CD4-positive, alpha-beta memory T cell (primary cell): ENCODE results near the gene CYGB. TPM values are rescaled to one million over a fixed set of nuclear protein-coding genes. Genes with fewer than 3 reads are reported as not detected.
"Not testable (repeated sequence)": the region's sequence is repeated elsewhere in the genome, so short reads cannot be mapped to it uniquely, and the experiment has no call there.

Experiments used
- CTCF ChIA-PET: fragments of 350-600 bp; sonication (Branson Sonifier 250); formaldehyde crosslinking; loops from one replicate; lab custom pipeline; 2021; ENCODE audit warnings: inconsistent platforms; ENCODE audit not compliant: partially characterized antibody; lab: Charles Lee
- POLR2A ChIA-PET: fragments of 350-600 bp; sonication (Branson Sonifier 250); formaldehyde crosslinking; loops from one replicate; lab custom pipeline; 2021; ENCODE audit not compliant: partially characterized antibody; lab: Charles Lee
- DNase-seq, 5 donors: peaks; one replicate each; pipeline versions ENCODE4 v3.0.0 to v3.0.0-alpha.2; 2020 to 2022; ENCODE audit warnings: mixed read lengths in 1 of 5
- H3K27ac ChIP-seq: one replicate; pipeline ENCODE4 v1.7.0; 2013; ENCODE audit warnings: low read depth, low read length
- H3K27me3 ChIP-seq: 2 replicates; pipeline ENCODE4 v1.7.0; 2013; ENCODE audit warnings: mild to moderate bottlenecking, low read length, moderate library complexity; ENCODE audit not compliant: insufficient read depth
- H3K36me3 ChIP-seq: 2 replicates; pipeline ENCODE4 v1.7.0; 2013; ENCODE audit warnings: mild to moderate bottlenecking, low read length, moderate library complexity; ENCODE audit not compliant: insufficient read depth
- H3K4me1 ChIP-seq: 2 replicates; pipeline ENCODE4 v1.7.0; 2013; ENCODE audit warnings: mild to moderate bottlenecking, low read length, moderate library complexity; ENCODE audit not compliant: insufficient read depth
- H3K4me3 ChIP-seq, 2 donors: one replicate each; pipeline ENCODE4 v1.7.0; 2013; ENCODE audit warnings: low read length in 2 of 2, mild to moderate bottlenecking in 1 of 2
- H3K9me3 ChIP-seq, 2 donors: one replicate each; pipeline ENCODE4 v1.7.0; 2013; ENCODE audit warnings: low read length in 2 of 2, control low read depth in 1 of 2; ENCODE audit not compliant: control insufficient read depth in 1 of 2
- H3K27ac Mint-ChIP-seq, 7 donors: one replicate each; pipeline ENCODE4 v1.8.0; 2020 to 2021; ENCODE audit warnings: mixed read lengths in 7 of 7, mild to moderate bottlenecking in 6 of 7, inconsistent platforms in 3 of 7, moderate library complexity in 3 of 7
- H3K27me3 Mint-ChIP-seq, 2 donors: one replicate each; pipeline ENCODE4 v1.8.0; 2020 to 2021; ENCODE audit warnings: mixed read lengths in 2 of 2
- H3K36me3 Mint-ChIP-seq, 2 donors: one replicate each; pipeline ENCODE4 v1.8.0; 2020 to 2021; ENCODE audit warnings: mixed read lengths in 2 of 2, inconsistent platforms in 1 of 2, mild to moderate bottlenecking in 1 of 2
- H3K4me1 Mint-ChIP-seq, 4 donors: one replicate each; pipeline ENCODE4 v1.8.0; 2020 to 2021; ENCODE audit warnings: mixed read lengths in 4 of 4, mild to moderate bottlenecking in 1 of 4
- H3K4me3 Mint-ChIP-seq, 8 donors: one replicate each; pipeline ENCODE4 v1.8.0; 2020 to 2021; ENCODE audit warnings: mixed read lengths in 8 of 8, mild to moderate bottlenecking in 7 of 8, moderate library complexity in 6 of 8, inconsistent platforms in 3 of 8
- H3K9me3 Mint-ChIP-seq, 8 donors: one replicate each; pipeline ENCODE4 v1.8.0; 2020 to 2021; ENCODE audit warnings: mixed read lengths in 8 of 8, mild to moderate bottlenecking in 5 of 8, inconsistent platforms in 3 of 8, moderate library complexity in 1 of 8
- intact Hi-C: fragments of 100-400 bp; cut with micrococcal nuclease; formaldehyde crosslinking; loops from one replicate; pipeline ENCODE4 v1.15.1; 2023
- polyA plus RNA-seq, 2 donors: library from polyadenylated mRNA; unstranded; fragments of 300-500 nt; fragmentation: Illumina TruSeq; gene quantifications; one replicate each; pipeline ENCODE4 v1.2.3, GENCODE V29; 2021
- total RNA-seq, 2 experiments: library from RNA; stranded (reverse); gene quantifications; one replicate each; pipeline ENCODE4 v1.2.3, GENCODE V29; 2021

CYGB gene
- total and polyA plus RNA-seq, 4 experiments from 2014 or later: not detected

DNA sequence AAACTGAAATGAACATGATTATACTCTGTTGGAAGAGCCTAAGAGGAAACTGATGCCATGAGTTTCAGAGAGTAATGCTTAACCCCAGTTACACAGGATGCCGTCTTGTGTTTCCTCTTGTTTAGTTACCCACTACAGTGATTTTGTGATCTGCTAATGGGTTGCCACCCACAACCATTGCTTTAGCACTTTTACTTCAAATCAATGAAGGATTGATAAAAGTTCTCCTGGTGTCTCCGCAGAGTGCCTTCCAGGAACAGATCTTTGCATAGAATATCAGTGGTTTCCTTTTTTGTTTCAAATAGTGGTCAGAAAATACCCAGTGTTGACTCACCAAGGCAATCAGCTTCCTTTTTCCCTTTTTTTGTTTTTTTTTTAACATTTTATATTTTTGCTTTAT, 25.9 kb upstream of the CYGB start:
- POLR2A ChIA-PET: interaction anchor here (0.7 to 7.2 kb wide), 2 partner anchors 22 to 481 kb away, joined by 3 to 76 read pairs; partner anchors contain the start of gene ST6GALNAC2
- DNase-seq, H3K27ac ChIP-seq, CTCF ChIA-PET, H3K27me3 ChIP-seq, H3K9me3 Mint-ChIP-seq, intact Hi-C loops, H3K9me3 ChIP-seq, H3K27me3 Mint-ChIP-seq, H3K4me3 ChIP-seq: not testable (repeated sequence)
- H3K36me3 ChIP-seq: peaks cover 22% of the 10 kb centered on the region
- Mint-ChIP-seq H3K4me3 (peak overlapping the region in 6 of 8 donors; percentile 6 to 84 (median 54)), H3K4me1 (peaks cover 45 to 86% (median 63%) of the 10 kb centered on the region in 4 donors), H3K36me3 (peaks cover 42 to 69% of the 10 kb centered on the region in 2 donors), H3K27ac (peak overlapping the region; percentile 80 to 100 (median 86))
- peaks cover 47% of the 10 kb centered on the region for H3K4me1 ChIP-seq

DNA sequence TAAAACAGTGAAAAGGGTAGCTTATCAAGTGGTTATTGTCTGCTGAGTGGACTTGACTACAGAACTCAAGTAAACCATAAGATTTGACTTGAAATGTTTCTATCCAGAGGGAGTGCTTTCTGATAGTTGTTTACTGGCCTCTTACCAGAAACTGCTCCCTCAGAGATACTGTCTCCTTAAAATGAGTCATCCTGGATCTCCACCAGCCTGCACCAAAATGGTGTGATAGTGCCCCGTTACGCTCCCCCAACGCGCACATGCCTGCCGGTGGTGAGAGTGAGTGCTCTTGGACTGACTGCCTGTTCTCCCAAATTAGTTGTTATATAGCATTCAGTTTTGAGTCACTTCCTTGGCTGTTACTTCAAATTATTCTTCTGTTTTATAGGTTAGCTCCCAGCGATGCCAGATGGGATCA, 25.2 kb upstream of the CYGB start:
- intact Hi-C loops: no loop called here
- Mint-ChIP-seq H3K4me3 (peak overlapping the region; percentile 43 to 84 (median 56)), H3K4me1 (peaks cover 44 to 86% (median 61%) of the 10 kb centered on the region in 4 donors), H3K27ac (peak overlapping the region; percentile 85 to 100 (median 87)), H3K9me3 (no peaks in the 10 kb centered on the region), H3K36me3 (peaks cover 42 to 75% of the 10 kb centered on the region in 2 donors), H3K27me3 (no peaks in the 10 kb centered on the region)
- H3K27ac ChIP-seq: peak overlapping the region; percentile 32
- H3K9me3 ChIP-seq: no peaks in the 10 kb centered on the region
- POLR2A ChIA-PET: interaction anchor here (2.8 to 7.2 kb wide), 4 partner anchors 23 to 164 kb away, joined by 13 to 76 read pairs (median 16); partner anchors contain the start of genes JMJD6, METTL23 and ST6GALNAC2
- CTCF ChIA-PET: interaction anchor here (0.9 to 7.9 kb wide), 4 partner anchors 22 to 119 kb away, joined by 3 to 77 read pairs (median 37); partner anchors contain the start of genes AANAT and ST6GALNAC2
- peaks cover 50% of the 10 kb centered on the region for H3K4me1 ChIP-seq
- DNase-seq: no peak
- no peak overlapping the region for H3K4me3 ChIP-seq
- peaks cover 22% of the 10 kb centered on the region for H3K36me3 ChIP-seq
- no peaks in the 10 kb centered on the region for H3K27me3 ChIP-seq

DNA sequence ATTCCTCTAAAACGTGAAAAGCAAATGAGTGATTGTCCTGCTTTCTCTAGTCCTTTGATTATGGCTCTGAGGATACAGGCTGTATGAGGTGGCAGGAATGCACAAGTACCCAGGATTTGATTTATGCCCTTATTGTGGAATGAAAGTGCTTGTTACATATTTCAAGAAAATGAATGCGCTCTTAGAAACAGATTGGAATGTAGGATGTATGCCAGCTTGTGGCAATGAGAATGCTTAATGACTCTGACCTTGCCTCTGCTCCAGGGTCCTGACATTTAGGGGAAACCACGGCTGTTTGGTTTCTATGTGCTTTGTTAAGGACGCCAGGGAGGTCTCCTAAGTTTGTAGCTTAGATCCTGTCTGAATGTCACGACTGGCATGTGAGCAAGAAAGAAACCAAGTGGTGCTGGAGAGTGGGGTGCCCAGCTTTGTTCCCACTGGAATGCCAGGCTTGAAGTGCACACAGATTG, 24.3 kb upstream of the CYGB start:
- H3K4me1 Mint-ChIP-seq: peaks cover 42 to 86% (median 61%) of the 10 kb centered on the region in 4 donors
- no peaks in the 10 kb centered on the region for H3K9me3 Mint-ChIP-seq
- Histone ChIP-seq H3K27me3 (no peaks in the 10 kb centered on the region), H3K4me3 (no peak overlapping the region), H3K36me3 (peaks cover 22% of the 10 kb centered on the region), H3K9me3 (no peaks in the 10 kb centered on the region), H3K27ac (peak overlapping the region; percentile 71), H3K4me1 (peaks cover 55% of the 10 kb centered on the region)
- POLR2A ChIA-PET: interaction anchor here (0.7 to 7.2 kb wide), 12 partner anchors 9 to 165 kb away, joined by 3 to 76 read pairs (median 4); partner anchors contain the start of genes JMJD6, METTL23 and ST6GALNAC2
- H3K4me3 Mint-ChIP-seq: peak overlapping the region; percentile 74 to 98 (median 81)
- CTCF ChIA-PET: interaction anchor here (0.9 to 7.9 kb wide), 6 partner anchors 16 to 120 kb away, joined by 3 to 77 read pairs (median 20); partner anchors contain the start of genes AANAT and ST6GALNAC2
- H3K27me3 Mint-ChIP-seq: no peaks in the 10 kb centered on the region
- peak overlapping the region; percentile 90 to 100 (median 94) for H3K27ac Mint-ChIP-seq
- peaks cover 42 to 79% of the 10 kb centered on the region in 2 donors for H3K36me3 Mint-ChIP-seq
- DNase-seq: no peak
- intact Hi-C loops: no loop called here

DNA sequence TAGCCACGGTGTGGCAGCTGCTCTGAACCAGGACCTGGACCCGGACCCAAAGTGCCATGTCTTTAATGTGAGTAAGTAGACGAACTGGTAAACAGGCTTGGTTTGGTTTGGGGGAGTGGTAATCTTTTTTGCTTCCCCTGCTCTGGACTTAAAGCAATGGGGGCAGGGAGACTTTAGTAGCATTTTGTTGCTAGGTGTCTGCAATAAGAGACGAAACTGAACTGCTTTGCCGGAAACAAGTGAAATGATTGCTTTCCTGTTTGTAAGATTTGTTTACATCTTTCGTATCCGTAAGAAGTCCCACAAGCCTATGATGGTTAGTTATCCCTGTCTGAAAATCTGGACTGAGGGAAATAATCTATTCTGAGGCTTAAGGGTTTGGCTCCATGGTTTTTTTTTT, 23.8 kb upstream of the CYGB start:
- Histone ChIP-seq H3K4me1 (peaks cover 60% of the 10 kb centered on the region), H3K4me3 (no peak overlapping the region), H3K27me3 (no peaks in the 10 kb centered on the region), H3K36me3 (peaks cover 22% of the 10 kb centered on the region), H3K27ac (peak overlapping the region; percentile 71), H3K9me3 (no peaks in the 10 kb centered on the region)
- peaks cover 46 to 87% (median 63%) of the 10 kb centered on the region in 4 donors for H3K4me1 Mint-ChIP-seq
- intact Hi-C loops: no loop called here
- peak overlapping the region; percentile 74 to 98 (median 81) for H3K4me3 Mint-ChIP-seq
- ChIA-PET CTCF (interaction anchor here (0.6 to 7.9 kb wide), 7 partner anchors 11 to 120 kb away, joined by 3 to 77 read pairs (median 7); partner anchors contain the start of gene ST6GALNAC2), POLR2A (interaction anchor here (0.6 to 7.2 kb wide), 14 partner anchors 10 to 176 kb away, joined by 3 to 76 read pairs (median 4); partner anchors contain the start of genes JMJD6, METTL23, MFSD11 and SRSF2)
- peak overlapping the region; percentile 90 to 100 (median 94) for H3K27ac Mint-ChIP-seq
- DNase-seq: peak; percentile 64 to 81 (median 73)
- H3K27me3 Mint-ChIP-seq: no peaks in the 10 kb centered on the region
- no peaks in the 10 kb centered on the region for H3K9me3 Mint-ChIP-seq
- peaks cover 42 to 77% of the 10 kb centered on the region in 2 donors for H3K36me3 Mint-ChIP-seq

DNA sequence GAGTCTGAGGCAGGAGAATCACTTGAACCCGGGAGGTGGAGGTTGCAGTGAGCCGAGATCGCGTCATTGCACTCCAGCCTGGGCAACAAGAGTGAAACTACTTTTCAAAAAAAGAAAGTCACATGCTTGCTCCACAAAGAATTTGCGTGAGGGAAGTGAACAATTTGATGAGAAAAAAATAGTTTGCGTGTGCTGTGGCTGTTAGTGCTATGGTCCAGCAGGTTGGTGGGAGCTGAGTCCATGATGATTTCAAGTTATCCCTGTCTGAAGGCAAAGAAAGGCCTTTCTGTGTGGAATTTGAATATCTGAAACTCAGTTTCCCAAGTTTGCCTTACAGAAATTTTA, 23.3 kb upstream of the CYGB start:
- POLR2A ChIA-PET: interaction anchor here (0.6 to 7.2 kb wide), 13 partner anchors 10 to 176 kb away, joined by 3 to 76 read pairs (median 5); partner anchors contain the start of genes JMJD6, METTL23, MFSD11 and SRSF2
- intact Hi-C loops: no loop called here
- Histone ChIP-seq H3K27ac (peak overlapping the region; percentile 71), H3K4me3 (no peak overlapping the region), H3K4me1 (peaks cover 61% of the 10 kb centered on the region), H3K27me3 (no peaks in the 10 kb centered on the region), H3K36me3 (peaks cover 18% of the 10 kb centered on the region), H3K9me3 (no peaks in the 10 kb centered on the region)
- peak in 3 of 5 donors; percentile 30 to 45 (median 40) for DNase-seq
- H3K9me3 Mint-ChIP-seq: no peaks in the 10 kb centered on the region
- peak overlapping the region; percentile 74 to 98 (median 81) for H3K4me3 Mint-ChIP-seq
- H3K4me1 Mint-ChIP-seq: peaks cover 44 to 85% (median 61%) of the 10 kb centered on the region in 4 donors
- CTCF ChIA-PET: interaction anchor here (0.6 to 7.9 kb wide), 12 partner anchors 11 to 153 kb away, joined by 3 to 113 read pairs (median 9); partner anchors contain the start of genes AANAT, RHBDF2 and ST6GALNAC2
- peaks cover 37 to 72% of the 10 kb centered on the region in 2 donors for H3K36me3 Mint-ChIP-seq
- H3K27ac Mint-ChIP-seq: peak overlapping the region; percentile 90 to 100 (median 94)
- no peaks in the 10 kb centered on the region for H3K27me3 Mint-ChIP-seq

DNA sequence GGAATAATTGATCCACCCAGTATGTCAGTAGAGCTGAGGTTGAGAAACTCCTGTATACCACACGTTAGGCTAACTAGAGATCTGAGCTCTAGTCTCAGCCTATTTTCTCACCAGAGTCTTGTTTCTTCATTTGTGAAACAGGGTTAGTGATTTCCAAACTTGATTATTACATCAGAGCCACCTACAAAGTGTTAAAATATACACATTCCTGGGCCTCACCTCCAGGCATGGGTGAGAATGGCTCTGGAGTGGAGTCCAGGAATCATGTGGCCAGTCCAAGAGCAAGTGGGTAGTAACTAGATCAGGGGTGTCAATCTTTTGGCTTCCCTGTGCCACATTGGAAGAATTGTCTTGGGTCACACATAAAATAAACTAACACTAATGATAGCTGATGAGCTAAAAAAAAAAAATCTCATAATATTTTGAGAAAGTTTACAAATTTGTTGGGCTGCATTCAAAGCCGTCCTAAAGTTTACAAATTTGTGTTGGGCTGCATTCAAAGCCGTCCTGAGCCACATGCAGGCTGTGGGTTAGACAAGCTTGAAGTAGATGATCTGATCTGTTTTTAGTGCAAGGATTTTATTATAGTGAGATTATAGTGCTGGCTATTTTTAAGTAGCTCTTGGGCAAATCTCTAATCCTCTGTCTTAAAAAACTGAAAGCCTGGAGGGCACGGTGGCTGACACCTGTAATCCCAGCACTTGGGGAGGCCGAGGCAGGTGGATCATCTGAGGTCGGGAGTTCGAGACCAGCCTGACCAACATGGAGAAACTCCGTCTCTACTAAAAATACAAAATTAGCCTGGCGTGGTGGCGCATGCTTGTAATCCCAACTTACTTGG, 22.7 kb upstream of the CYGB start:
- H3K4me1 ChIP-seq: peaks cover 65% of the 10 kb centered on the region
- H3K9me3 ChIP-seq: no peaks in the 10 kb centered on the region
- Mint-ChIP-seq H3K4me3 (peak overlapping the region; percentile 74 to 98 (median 81)), H3K27ac (peak overlapping the region; percentile 90 to 100 (median 94)), H3K27me3 (no peaks in the 10 kb centered on the region), H3K36me3 (peaks cover 31 to 66% of the 10 kb centered on the region in 2 donors), H3K9me3 (no peaks in the 10 kb centered on the region), H3K4me1 (peaks cover 40 to 83% (median 56%) of the 10 kb centered on the region in 4 donors)
- ChIA-PET CTCF (interaction anchor here (0.5 to 7.9 kb wide), 12 partner anchors 14 to 244 kb away, joined by 3 to 113 read pairs (median 9); partner anchors contain the start of genes AANAT, RHBDF2 and ST6GALNAC2), POLR2A (interaction anchor here (0.6 to 7.2 kb wide), 12 partner anchors 17 to 780 kb away, joined by 3 to 76 read pairs (median 4); partner anchors contain the start of genes JMJD6, METTL23, MFSD11 and SRSF2)
- DNase-seq: no peak
- no peak overlapping the region for H3K4me3 ChIP-seq
- no peaks in the 10 kb centered on the region for H3K27me3 ChIP-seq
- H3K36me3 ChIP-seq: peaks cover 12% of the 10 kb centered on the region
- intact Hi-C loops: no loop called here
- H3K27ac ChIP-seq: peak overlapping the region; percentile 71
